ENCODE results near the gene FIGNL2.
A peak's percentile ranks its signal among the peaks of the same experiment; 100 is the strongest.
"Not testable (repeated sequence)": the region's sequence is repeated elsewhere in the genome, so short reads cannot be mapped to it uniquely, and the experiment has no call there.

FIGNL2 gene, protein sequence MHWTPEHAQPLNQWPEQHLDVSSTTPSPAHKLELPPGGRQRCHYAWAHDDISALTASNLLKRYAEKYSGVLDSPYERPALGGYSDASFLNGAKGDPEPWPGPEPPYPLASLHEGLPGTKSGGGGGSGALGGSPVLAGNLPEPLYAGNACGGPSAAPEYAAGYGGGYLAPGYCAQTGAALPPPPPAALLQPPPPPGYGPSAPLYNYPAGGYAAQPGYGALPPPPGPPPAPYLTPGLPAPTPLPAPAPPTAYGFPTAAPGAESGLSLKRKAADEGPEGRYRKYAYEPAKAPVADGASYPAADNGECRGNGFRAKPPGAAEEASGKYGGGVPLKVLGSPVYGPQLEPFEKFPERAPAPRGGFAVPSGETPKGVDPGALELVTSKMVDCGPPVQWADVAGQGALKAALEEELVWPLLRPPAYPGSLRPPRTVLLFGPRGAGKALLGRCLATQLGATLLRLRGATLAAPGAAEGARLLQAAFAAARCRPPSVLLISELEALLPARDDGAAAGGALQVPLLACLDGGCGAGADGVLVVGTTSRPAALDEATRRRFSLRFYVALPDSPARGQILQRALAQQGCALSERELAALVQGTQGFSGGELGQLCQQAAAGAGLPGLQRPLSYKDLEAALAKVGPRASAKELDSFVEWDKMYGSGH

DNA sequence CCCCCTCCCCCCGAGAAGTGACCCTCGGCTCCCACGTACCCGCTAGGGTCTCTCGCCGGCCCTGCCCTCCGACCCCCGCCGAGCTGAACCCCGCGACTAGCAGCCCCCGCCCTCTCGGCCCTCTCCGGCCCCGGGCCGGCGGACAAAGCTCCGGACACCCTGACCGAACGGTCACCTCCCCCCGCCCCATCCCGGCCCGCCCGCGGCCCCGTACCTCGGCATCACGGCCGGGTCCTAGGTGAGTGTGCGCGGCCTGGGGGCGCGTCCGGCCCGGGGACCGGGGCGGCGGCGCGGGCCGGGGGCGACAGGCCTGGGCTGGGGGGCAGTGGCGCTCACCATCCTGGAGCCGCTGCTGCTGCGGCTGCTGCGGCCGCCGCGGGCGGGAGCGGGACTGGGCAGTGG, at the start of gene FIGNL2:
FIGNL2 (minus strand) TSS at position 393 of the 402 bp plus-strand sequence. CDS start 26,305 bp downstream, outside the sequence.
- DNase-seq, result no peak

DNA sequence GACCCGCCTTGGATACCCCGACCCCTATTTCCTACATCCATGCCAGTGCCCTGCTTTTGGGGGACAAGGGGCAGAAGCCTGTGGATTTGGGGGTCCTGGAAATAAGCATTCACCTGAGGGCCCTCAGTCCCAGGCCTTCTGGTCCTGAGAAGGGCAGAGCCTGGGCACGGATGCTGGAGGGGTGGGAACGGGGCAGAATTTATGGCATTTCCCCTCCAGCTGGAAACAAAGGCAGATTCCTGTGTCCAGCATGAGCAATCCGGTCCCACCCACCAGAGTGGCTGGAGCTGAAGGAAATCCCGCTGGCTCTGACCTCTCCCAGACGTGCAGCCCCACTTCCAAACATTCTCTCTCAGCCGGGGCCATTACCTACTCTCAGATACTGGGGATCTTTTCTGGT, 48.7 kb upstream of the FIGNL2 start:
- no peak for DNase-seq

DNA sequence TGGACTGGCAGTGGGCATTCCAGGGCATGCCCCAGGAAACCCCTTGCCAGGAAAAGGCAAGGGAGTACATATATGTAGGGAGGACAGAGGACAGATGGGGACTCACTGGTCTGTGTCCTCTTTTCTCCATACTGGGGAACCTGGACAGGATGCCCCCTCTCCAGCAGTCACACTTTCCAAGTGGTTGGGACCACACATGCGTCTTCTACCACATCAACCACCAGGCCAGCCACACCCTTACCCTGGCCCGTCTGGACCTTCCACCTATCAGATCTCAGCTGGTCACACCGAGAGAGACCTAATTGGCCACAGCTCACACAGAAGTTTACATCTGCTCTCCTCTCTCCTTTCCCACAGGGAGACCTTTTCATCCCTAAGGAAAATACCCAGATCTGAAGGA, 47.7 kb upstream of the FIGNL2 start:
- no peak for DNase-seq

DNA sequence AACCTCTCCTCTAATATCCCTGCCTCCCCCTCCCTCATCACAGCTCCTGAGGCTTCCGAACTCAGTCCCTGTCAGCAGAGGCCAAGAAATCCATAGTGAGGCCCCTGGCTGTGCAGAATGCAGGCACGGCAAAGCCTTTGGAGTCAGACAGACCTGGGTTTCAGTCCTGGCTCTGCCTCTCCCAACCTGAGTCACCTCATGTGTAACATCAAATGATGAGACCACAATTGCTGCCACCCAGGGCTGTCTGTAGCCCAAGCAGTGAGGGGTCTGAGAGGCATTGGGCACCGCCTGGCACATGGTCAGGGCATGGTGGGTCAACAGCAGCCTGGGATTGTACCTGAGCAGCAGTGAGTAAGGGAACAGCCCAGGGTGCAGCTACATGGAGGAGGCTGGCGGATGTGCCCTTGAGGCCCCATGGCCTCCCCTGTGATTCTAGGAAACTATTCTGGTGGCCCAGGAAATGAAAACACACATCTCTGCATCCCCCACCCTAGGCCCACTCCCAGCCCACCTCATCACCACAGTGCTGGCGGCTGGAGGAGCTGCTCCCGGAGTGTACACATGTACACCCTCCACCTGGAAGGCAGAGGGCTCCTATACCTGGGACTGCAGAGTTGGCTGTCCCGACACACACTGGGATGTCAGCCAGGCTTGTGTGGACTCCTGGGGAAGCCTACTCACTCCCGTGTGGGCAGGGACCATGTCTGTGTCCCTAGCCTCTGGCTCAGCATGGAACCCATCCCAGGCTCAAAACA, 47.0 kb upstream of the FIGNL2 start:
- no peak for DNase-seq

DNA sequence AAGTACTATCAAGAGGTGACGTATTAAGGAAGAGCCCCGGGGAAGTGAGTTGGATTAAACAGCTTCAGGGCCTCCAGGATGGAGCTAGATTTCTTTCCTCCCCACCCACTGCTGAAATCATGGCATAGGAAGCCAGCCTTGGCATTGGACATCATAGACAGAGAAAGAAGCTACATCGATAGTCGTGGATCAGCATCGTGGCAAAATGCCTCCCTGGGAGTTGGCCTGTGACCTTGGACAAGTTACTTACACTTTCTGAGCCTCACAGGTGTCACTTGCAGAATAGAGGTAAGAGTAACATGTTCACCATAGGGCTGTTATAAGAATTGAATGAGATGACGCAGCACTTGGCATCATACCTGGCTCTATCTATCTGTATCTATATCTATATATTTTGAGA, 45.3 kb upstream of the FIGNL2 start:
- DNase-seq, result no peak

DNA sequence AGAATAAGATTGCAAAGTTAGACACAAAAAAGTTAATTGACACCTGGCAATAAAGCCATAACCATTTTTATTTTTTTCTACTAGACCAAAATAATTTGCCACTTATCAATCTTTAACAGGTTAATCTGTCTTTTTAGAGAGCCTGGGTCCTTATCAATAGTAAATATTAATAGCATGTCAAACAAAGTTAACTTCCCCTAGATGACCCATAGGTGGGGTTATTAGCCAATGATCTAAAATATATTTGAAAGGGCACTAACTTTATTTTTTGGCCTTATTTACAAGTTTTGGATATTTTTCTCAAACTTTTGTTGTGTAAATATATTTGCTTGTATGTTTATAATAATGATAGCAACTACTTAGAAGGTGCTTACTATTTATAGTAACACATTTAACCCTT, 43.3 kb upstream of the FIGNL2 start:
- DNase-seq, result peak in 1 of 2 donors; percentile 51

DNA sequence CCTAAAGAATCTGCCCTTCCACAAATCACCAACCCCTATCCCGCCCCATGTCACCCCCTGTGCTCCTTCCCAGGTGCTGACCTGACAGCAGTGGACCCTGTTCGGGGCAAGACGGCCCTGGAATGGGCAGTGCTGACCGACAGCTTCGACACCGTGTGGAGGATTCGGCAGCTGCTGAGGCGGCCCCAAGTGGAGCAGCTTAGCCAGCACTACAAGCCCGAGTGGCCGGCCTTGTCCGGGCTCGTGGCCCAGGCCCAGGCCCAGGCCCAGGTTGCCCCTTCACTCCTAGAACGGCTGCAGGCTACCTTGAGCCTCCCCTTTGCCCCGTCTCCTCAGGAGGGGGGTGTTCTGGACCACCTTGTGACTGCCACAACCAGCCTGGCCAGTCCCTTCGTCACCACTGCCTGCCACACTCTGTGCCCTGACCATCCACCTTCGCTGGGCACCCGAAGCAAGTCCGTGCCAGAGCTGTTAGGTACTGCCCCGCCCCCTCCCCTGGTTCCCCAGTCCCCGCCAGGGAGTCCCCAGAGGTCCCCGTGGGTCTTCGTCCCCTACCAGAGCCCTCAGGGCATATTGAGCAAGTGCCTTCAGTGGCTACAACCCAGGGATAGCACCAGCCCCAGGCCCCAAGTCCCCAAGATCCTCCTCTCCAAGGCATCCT, 42.1 kb upstream of the FIGNL2 start:
- DNase-seq, result no peak

DNA sequence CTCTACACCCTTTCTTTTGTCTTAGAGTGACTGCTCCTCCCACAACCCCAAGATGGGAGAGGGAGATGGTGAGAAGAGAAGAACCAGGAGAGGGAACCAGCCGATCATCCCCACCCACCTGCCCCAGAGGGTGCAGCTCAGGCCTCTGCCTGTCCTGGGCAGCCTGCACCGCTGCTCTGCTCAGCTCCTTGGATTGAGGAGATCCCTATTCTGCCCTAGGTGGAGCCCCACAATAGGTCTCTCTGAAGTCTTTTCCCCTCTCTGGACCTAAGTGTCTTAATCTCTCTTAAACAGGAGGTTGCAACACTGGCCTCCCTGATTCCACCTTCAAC, 41.6 kb upstream of the FIGNL2 start:
- DNase-seq, result no peak

DNA sequence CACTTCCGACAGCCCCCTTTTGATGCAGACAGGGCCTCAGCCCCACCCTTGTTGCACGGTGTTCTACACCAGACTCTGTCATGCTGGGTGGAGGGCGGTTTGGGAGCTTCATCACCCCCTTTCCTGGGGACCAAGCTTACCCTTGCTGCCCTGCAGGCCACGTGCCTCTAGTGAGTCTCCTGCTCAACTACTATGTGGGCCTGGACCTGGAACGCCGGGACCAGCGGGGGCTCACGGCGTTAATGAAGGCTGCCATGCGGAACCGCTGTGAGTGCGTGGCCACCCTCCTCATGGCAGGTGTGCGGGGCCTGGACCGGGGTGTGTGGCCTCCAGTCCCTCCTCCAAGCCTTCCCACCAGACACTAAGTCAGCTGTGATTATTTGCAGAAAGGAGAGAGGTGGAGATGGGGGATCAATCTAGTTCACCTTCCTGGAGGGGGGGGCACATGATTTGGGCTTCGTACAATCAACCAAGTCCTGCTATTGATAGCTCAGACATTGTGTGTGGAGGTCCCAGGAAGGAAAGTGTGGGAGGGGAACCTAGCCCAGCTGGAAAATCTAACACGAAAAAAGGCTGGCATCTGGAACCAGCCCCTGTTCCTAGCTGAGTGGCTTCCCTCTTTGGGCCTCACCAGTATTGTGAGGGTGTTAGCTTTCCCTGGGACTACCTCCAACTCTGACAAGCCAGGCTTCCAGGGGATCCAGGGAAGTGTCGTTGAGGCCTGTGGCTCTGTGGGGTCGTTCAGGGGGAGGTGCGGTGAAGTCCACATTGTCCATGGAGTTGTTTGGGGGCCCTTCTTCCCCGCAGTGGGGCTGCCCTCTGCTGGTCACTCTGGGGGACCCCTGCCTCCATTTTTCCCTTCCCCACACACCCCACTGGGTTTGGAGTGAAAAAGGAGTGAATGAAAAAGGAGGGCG, 41.0 kb upstream of the FIGNL2 start:
- no peak for DNase-seq

DNA sequence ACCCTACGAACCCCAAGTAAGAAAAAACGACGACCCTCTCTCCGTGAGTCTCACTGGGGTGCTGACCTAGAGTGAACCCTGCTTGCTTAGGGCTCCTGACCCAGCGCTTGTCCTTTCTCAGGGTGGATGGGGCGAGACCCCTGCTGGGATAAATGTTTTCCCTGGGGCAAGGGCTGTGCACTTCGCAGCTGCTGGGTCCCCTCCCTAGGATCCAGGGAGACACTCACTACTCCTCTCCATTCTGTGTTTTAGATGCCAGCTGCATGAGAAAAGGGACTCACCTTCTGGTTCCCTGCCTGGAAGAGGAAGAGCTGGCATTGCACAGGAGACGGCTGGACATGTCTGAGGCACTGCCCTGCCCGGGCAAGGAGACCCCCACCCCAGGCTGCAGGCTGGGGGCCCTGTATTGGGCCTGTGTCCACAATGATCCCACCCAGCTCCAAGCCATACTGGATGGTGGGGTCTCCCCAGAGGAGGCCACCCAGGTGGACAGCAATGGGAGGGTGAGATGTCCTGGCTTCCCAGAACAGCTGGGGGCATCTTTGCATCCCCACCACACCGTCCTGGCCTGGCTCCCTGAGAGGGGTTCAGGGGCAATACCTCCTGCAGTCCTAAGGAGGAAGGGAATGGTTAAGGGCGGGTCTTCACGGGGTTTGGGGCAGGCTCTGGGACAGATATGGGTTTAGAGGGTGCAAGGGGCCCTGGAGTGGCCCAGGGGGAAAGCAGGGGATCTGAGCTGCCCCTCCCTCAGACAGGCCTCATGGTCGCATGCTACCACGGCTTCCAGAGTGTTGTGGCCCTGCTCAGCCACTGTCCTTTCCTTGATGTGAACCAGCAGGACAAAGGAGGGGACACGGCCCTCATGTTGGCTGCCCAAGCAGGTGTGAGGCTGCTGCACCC, 40.0 kb upstream of the FIGNL2 start:
- no peak for DNase-seq

DNA sequence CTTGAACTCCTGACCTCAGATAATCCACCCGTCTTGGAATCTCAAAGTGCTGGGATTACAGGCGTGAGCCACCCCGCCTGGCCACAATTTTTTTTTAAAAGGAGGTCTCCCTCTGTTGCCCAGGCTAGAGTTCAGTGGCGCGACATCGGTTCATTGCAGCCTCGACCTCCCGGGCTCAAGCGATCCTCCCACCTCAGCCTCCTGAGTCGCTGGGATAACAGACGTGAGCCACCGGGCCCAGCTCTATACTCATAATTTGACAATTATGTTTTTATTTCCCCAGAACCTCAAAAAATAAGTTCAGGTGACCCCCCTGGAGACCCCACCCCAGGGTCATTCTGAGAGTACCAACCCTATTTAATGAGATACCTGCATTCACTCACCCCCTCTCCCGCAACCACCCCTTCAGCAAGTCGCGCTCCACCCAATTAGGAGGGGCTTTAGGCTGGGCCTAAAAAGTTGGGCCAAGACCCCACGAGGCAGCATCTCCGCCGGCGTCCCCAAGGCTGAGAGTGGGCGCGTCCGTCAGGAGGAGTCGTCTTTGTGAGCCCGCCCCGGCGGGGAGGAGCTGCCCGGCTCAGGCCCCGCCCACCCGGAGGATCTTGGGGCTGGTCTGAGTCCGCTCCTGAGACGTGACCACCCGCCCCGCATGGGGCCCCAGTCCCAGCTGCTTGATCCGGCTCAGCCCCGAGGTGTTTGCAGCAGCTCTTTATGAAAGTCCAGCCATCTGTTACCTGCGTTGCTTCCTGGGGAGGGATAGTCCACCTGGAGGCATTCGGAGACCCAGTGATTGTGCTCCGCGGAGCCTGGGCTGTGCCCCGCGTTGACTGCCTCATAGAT, 39.2 kb upstream of the FIGNL2 start, which contains the start of gene ANKRD33:
ANKRD33 (plus strand) TSS at position 628 of the 840 bp plus-strand sequence; CDS start at position 712, 84 bp downstream.
- DNase-seq, result no peak

DNA sequence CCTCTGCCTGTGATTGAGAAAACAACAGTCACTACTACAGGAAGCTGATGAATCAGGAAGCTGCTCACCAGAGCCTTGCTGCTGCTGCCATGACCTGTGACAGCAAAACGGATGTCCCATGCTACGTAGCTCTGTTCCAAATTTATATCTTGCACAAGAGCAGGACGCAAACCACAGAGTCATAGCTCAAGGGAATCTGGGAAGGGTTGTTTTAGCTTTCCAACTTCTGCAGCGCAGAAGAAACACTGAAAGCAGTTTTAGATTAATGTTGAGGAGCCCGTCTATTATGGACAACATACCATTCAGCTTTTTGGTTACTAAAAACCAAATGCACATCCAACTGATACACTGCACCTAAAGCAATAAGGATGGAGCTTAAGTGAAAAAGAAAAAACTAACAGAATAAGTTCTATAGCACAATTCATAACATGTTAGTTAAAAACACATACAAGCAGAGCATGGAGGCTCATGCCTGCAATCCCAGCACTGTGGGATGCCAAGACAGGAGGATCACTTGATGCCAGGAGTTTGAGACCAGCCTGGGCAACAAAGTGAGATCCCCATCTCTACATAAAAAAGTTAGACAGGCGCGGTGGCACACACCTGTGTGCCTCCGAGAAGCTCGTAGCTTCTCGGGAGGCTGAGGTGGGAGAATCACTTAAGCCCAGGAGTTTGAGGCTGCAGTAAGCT, 37.6 kb upstream of the FIGNL2 start:
- peak; percentile 86 to 95 for DNase-seq

DNA sequence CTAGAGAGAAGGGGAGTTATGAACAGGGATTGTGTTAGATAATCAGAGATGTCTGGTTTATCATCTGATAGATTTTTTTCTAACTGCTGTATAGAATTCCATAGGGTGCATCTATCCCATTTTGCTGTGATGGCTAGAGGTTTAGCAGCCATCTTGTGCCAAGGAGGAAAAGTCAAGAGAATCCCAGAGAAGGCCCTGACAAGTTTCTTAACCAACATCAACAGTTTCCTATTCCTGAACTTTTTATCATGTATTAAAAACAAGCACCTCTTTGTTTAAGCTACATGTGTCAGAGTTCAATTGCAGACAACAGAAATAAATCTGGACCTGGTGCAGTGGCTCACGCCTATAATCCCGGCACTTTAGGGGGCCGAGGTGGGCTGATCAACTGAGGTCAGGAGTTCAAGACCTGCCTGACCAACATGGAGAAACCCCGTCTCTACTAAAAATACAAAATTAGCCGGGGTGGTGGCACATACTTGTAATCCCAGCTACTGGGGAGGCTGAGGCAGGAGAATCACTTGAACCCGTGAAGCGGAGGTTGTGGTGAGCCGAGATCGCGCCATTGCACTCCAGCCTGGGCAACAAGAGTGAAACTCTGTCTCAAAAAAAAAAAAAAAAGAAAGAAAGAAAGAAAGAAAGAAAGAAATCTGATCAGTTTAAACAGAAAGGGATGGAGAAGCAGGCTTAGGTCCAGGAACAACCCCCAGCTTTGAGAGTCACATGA, 36.9 kb upstream of the FIGNL2 start:
- DNase-seq, result not testable (repeated sequence)

DNA sequence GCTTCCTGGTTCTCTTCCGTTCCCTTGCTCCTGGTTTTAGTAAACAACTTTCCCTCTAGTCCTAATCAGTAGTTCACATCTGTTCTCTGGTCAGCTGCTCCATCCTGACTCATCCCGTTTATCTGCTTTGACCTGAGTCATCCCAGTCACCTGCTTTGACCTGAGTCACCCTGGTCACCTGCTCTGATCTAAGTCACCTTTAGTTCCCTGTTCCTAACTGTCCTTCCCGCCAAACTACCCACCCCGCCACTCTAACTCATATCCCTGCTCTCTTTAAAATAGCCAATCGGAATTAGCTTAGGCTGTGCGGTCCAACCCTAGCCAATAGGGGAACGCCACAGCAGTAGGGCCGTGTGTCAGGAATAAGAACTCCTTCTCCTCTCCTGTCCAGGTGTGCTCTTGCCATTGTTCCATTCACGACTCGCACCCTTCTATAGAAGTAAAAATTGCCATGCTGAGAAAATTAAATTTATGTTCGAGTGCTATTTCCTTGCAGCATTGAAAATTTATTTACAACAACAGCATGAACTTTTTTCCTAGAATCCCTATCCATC, 36.2 kb upstream of the FIGNL2 start:
- DNase-seq, result no peak

DNA sequence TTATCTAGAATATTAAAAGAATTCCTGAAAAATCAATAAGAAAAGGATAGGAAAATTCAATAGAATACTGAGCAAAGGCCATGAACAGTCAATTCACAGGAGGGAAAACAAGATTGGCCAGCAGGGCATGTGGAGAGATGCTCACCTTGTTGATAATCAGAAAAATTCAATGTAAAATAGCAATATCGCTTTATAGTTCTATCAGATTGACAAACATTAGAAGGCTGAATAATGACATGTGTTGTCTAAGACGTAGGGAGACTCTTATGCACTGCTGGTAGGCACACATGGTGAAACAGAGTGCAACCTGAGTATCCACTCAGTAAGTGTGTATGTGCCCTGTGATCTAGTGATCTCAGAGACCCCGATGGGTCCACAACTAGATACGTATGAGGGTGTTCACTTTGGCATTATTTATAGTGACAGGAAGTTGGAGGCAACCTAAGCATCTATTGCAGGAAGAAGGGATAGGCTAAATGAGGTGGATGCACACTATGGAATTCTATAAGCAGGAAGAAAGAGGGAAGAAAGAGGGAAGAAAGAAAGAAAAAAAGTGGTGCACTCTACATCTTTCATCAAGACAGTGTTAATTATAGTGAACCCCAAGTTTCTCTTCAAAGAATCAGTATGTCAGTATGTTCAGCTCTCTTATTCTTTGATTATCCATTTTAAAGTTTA, 35.6 kb upstream of the FIGNL2 start:
- no peak for DNase-seq

DNA sequence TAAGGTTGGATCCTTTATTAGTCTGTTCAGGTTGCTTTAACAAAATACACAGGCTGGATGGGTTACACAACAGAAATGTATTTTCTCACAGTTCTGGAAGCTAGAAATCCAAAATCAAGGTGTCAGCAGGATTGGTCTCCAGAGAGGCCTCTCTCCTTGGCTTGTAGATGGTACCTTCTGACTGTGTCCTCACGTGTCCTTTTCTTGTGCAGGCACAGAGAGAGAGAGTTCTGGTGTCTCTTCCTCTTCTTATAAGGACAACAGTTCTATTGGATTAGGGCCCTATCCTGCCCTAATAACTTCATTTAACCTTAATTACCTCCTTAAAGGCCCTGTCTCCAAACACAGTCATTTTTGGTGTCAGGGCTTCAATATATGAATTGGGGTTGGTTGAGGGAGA, 34.8 kb upstream of the FIGNL2 start:
- DNase-seq, result no peak

DNA sequence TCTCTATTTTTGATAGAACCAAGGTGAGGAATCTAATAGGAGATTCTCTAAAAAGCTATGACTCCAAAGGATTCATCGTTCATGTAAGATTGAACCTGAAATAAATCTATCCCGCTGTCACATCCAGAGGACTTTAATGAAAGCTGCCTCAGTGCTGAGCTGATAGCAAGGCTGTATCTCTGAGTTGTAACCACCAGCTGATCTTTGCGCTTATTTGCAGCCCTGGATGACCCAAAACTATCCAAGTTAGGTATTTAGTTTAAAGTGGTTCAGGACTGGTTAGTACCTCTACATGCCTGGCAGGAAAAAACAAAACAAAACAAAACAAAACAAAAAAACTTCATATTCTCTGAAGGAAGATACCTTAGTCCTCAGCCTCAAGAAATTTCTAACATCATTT, 30.6 kb upstream of the FIGNL2 start:
- no peak for DNase-seq

DNA sequence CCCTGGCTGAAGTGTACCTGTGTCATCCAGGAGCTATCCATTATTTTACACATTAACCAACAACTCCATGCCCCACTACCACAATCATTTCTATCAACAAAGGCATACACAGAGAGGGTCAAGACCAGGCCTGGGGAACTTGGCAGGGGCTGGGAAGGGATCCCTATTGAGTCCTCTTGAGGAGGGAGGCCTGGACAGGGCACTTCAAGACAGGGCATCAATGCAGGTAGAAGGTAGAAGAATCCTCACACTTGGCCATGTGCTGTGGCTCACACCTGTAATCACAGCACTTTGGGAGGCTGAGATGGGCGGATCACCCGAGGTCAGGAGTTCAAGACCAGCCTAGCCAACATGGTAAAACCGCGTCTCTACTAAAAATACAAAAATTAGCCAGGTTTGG, 26.0 kb upstream of the FIGNL2 start:
- DNase-seq, result no peak
